Duodenal mucosa (tissue), 2 donors: ENCODE results near the gene CHP2.
"Not testable (repeated sequence)": the region's sequence is repeated elsewhere in the genome, so short reads cannot be mapped to it uniquely, and the experiment has no call there.

Source experiments
- H3K27ac ChIP-seq: one replicate; pipeline ENCODE4 v1.7.0; 2013; ENCODE audit warnings: low read depth, low read length
- H3K27me3 ChIP-seq, 2 donors: one replicate each; pipeline ENCODE4 v1.7.0; 2013; ENCODE audit warnings: low read length in 2 of 2, control low read depth in 1 of 2; ENCODE audit not compliant: insufficient read depth in 2 of 2, control insufficient read depth in 1 of 2
- H3K36me3 ChIP-seq, 2 donors: one replicate each; pipeline ENCODE4 v1.7.0; 2013; ENCODE audit warnings: low read length in 2 of 2, control low read depth in 1 of 2; ENCODE audit not compliant: insufficient read depth in 2 of 2, control insufficient read depth in 1 of 2
- H3K4me1 ChIP-seq, 2 donors: one replicate each; pipeline ENCODE4 v1.7.0; 2013; ENCODE audit warnings: low read length in 2 of 2, control low read depth in 1 of 2; ENCODE audit not compliant: insufficient read depth in 2 of 2, control insufficient read depth in 1 of 2
- H3K4me3 ChIP-seq, 2 donors: one replicate each; pipeline ENCODE4 v1.7.0; 2013; ENCODE audit warnings: low read length in 2 of 2, low read depth in 1 of 2
- H3K9ac ChIP-seq, 2 donors: one replicate each; pipeline ENCODE4 v1.7.0; 2013; ENCODE audit warnings: low read length in 2 of 2, low read depth in 1 of 2
- H3K9me3 ChIP-seq, 2 donors: one replicate each; pipeline ENCODE4 v1.7.0; 2013; ENCODE audit warnings: low read length in 2 of 2, control low read depth in 1 of 2; ENCODE audit not compliant: control insufficient read depth in 1 of 2

Gene CHP2

GRCh38 chr16:23724096-23724784 lies 30.6 kb upstream of the CHP2 start:
- Histone ChIP-seq H3K4me1 (no peaks in the 10 kb centered on the region), H3K4me3 (no peak overlapping the region), H3K27me3 (no peaks in the 10 kb centered on the region), H3K27ac (no peak overlapping the region), H3K9ac (no peak overlapping the region), H3K9me3 (no peaks in the 10 kb centered on the region), H3K36me3 (no peaks in the 10 kb centered on the region)

- no peak overlapping the region for H3K9ac ChIP-seq
- H3K4me1 ChIP-seq: peaks cover 4 to 5% of the 10 kb centered on the region in 2 donors
- no peaks in the 10 kb centered on the region for H3K36me3 ChIP-seq
- no peak overlapping the region for H3K4me3 ChIP-seq
- H3K9me3 ChIP-seq: no peaks in the 10 kb centered on the region
- H3K27ac ChIP-seq: no peak overlapping the region
- no peaks in the 10 kb centered on the region for H3K27me3 ChIP-seq
Measured at GRCh38 chr16:23724785-23725131, 30.1 kb upstream of the CHP2 start.

- Histone ChIP-seq H3K4me1 (peaks cover 5 to 6% of the 10 kb centered on the region in 2 donors), H3K36me3 (no peaks in the 10 kb centered on the region), H3K9ac (no peak overlapping the region), H3K4me3 (no peak overlapping the region), H3K9me3 (no peaks in the 10 kb centered on the region), H3K27me3 (no peaks in the 10 kb centered on the region), H3K27ac (no peak overlapping the region)
Measured at GRCh38 chr16:23726710-23727109, 28.1 kb upstream of the CHP2 start.

GRCh38 chr16:23728112-23728477 lies 26.7 kb upstream of the CHP2 start:
- Histone ChIP-seq H3K4me3 (no peak overlapping the region), H3K9ac (no peak overlapping the region), H3K9me3 (no peaks in the 10 kb centered on the region), H3K4me1 (peaks cover 5 to 6% of the 10 kb centered on the region in 2 donors), H3K27me3 (no peaks in the 10 kb centered on the region), H3K27ac (no peak overlapping the region), H3K36me3 (no peaks in the 10 kb centered on the region)

GRCh38 chr16:23729503-23730424 lies 25.1 kb upstream of the CHP2 start:
- no peaks in the 10 kb centered on the region for H3K36me3 ChIP-seq
- H3K9ac ChIP-seq: no peak overlapping the region

GRCh38 chr16:23734176-23734893 lies 20.5 kb upstream of the CHP2 start:
- Histone ChIP-seq H3K27ac (no peak overlapping the region), H3K36me3 (no peaks in the 10 kb centered on the region), H3K27me3 (no peaks in the 10 kb centered on the region), H3K9ac (no peak overlapping the region), H3K4me1 (peaks cover 5 to 10% of the 10 kb centered on the region in 2 donors), H3K9me3 (no peaks in the 10 kb centered on the region), H3K4me3 (no peak overlapping the region)

More at GRCh38 chr16:23729503-23730424, 25.1 kb upstream of the CHP2 start:
- H3K9me3 ChIP-seq: no peaks in the 10 kb centered on the region
- peaks cover 5 to 6% of the 10 kb centered on the region in 2 donors for H3K4me1 ChIP-seq
- no peaks in the 10 kb centered on the region for H3K27me3 ChIP-seq
- H3K27ac ChIP-seq: no peak overlapping the region
- H3K4me3 ChIP-seq: no peak overlapping the region

GRCh38 chr16:23737423-23738028 lies 17.3 kb upstream of the CHP2 start:
- not testable (repeated sequence) for H3K27me3 ChIP-seq, H3K36me3 ChIP-seq, H3K4me3 ChIP-seq, H3K9ac ChIP-seq, H3K9me3 ChIP-seq, H3K27ac ChIP-seq, H3K4me1 ChIP-seq

GRCh38 chr16:23739516-23739915 lies 15.3 kb upstream of the CHP2 start:
- Histone ChIP-seq H3K4me1 (peaks cover 0 to 5% of the 10 kb centered on the region in 2 donors), H3K4me3 (no peak overlapping the region), H3K9ac (no peak overlapping the region), H3K27me3 (peaks cover 0 to 3% of the 10 kb centered on the region in 2 donors), H3K27ac (no peak overlapping the region), H3K9me3 (no peaks in the 10 kb centered on the region), H3K36me3 (no peaks in the 10 kb centered on the region)

GRCh38 chr16:23741675-23742303 lies 13.0 kb upstream of the CHP2 start:
- Histone ChIP-seq H3K27ac (no peak overlapping the region), H3K9ac (no peak overlapping the region), H3K36me3 (no peaks in the 10 kb centered on the region), H3K4me1 (no peaks in the 10 kb centered on the region), H3K9me3 (no peaks in the 10 kb centered on the region), H3K4me3 (no peak overlapping the region), H3K27me3 (peaks cover 0 to 3% of the 10 kb centered on the region in 2 donors)
